H9 (cell line): ENCODE data around the gene GPI. TPM values are rescaled to one million over a fixed set of nuclear protein-coding genes. Genes with fewer than 3 reads are reported as not detected.

Experiments used
- DNase-seq: peaks from one replicate; pipeline ENCODE4 v3.0.0-alpha.2; 2017
- H2AFZ ChIP-seq: one replicate; pipeline ENCODE4 v1.6.1; 2013; ENCODE audit warnings: mild to moderate bottlenecking, low read length, control low read depth, moderate library complexity
- H2AK5ac ChIP-seq: 2 replicates; pipeline ENCODE4 v1.6.1; 2013; ENCODE audit warnings: low read length, control low read depth, mixed read lengths; ENCODE audit not compliant: insufficient read length
- H2BK120ac ChIP-seq: one replicate; pipeline ENCODE4 v1.6.1; 2013; ENCODE audit warnings: low read depth, mild to moderate bottlenecking, low read length, control low read depth, inconsistent platforms; ENCODE audit not compliant: poor library complexity, severe bottlenecking
- H2BK12ac ChIP-seq: 2 replicates; pipeline ENCODE4 v1.6.1; 2013; ENCODE audit warnings: low read length, control low read depth, mixed read lengths, low read depth; ENCODE audit not compliant: insufficient read length
- H2BK15ac ChIP-seq: 2 replicates; pipeline ENCODE4 v1.6.1; 2013; ENCODE audit warnings: low read depth, low read length, control low read depth
- H2BK20ac ChIP-seq: one replicate; pipeline ENCODE4 v1.6.1; 2013; ENCODE audit warnings: low read depth, mild to moderate bottlenecking, low read length, control low read depth, inconsistent platforms; ENCODE audit not compliant: poor library complexity, severe bottlenecking
- H2BK5ac ChIP-seq: 2 replicates; pipeline ENCODE4 v1.6.1; 2013; ENCODE audit warnings: low read length, control low read depth, mixed read lengths; ENCODE audit not compliant: insufficient read length
- H3K14ac ChIP-seq: 2 replicates; pipeline ENCODE4 v1.6.1; 2013; ENCODE audit warnings: low read length, control low read depth; ENCODE audit not compliant: insufficient read depth
- H3K18ac ChIP-seq: 2 replicates; pipeline ENCODE4 v1.6.1; 2013; ENCODE audit warnings: low read depth, mild to moderate bottlenecking, mixed read lengths, low read length, control low read depth; ENCODE audit not compliant: insufficient read length
- H3K23ac ChIP-seq: 2 replicates; pipeline ENCODE4 v1.6.1; 2013; ENCODE audit warnings: low read length, control low read depth, mixed read lengths, low read depth; ENCODE audit not compliant: insufficient read length
- H3K23me2 ChIP-seq: 2 replicates; pipeline ENCODE4 v1.6.1; 2013; ENCODE audit warnings: low read depth, mild to moderate bottlenecking, mixed read lengths, low read length, control low read depth; ENCODE audit not compliant: insufficient read length, poor library complexity, severe bottlenecking
- H3K27ac ChIP-seq: 2 replicates; pipeline ENCODE4 v1.5.1; 2013; ENCODE audit warnings: low read length, control low read depth, mixed read lengths, low read depth; ENCODE audit not compliant: insufficient read length
- H3K27me3 ChIP-seq: 2 replicates; pipeline ENCODE4 v1.6.1; 2013; ENCODE audit warnings: low read length, control low read depth, inconsistent platforms; ENCODE audit not compliant: insufficient read depth
- H3K4ac ChIP-seq: 2 replicates; pipeline ENCODE4 v1.6.1; 2013; ENCODE audit warnings: low read depth, mild to moderate bottlenecking, control low read depth, inconsistent platforms, low read length, moderate library complexity
- H3K4me1 ChIP-seq: 2 replicates; pipeline ENCODE4 v1.6.1; 2013; ENCODE audit warnings: low read length, control low read depth, inconsistent platforms; ENCODE audit not compliant: insufficient read depth
- H3K4me2 ChIP-seq: 2 replicates; pipeline ENCODE4 v1.6.1; 2013; ENCODE audit warnings: low read length, control low read depth, mixed read lengths; ENCODE audit not compliant: insufficient read length, insufficient read depth
- H3K56ac ChIP-seq: 2 replicates; pipeline ENCODE4 v1.6.1; 2013; ENCODE audit warnings: low read depth, mild to moderate bottlenecking, mixed read lengths, low read length, control low read depth; ENCODE audit not compliant: insufficient read length
- H3K79me1 ChIP-seq: 2 replicates; pipeline ENCODE4 v1.6.1; 2013; ENCODE audit warnings: low read depth, mild to moderate bottlenecking, moderate library complexity, low read length, control low read depth, inconsistent platforms; ENCODE audit not compliant: insufficient read depth, poor library complexity, severe bottlenecking
- H3K79me2 ChIP-seq: 2 replicates; pipeline ENCODE4 v1.6.1; 2013; ENCODE audit warnings: low read length, control low read depth, inconsistent platforms; ENCODE audit not compliant: insufficient read depth
- H3K9ac ChIP-seq: 2 replicates; pipeline ENCODE4 v1.6.1; 2013; ENCODE audit warnings: low read length, control low read depth, mixed read lengths; ENCODE audit not compliant: insufficient read length; ENCODE audit errors: extremely low read depth
- H3K9me3 ChIP-seq: one replicate; pipeline ENCODE4 v1.6.1; 2013; ENCODE audit warnings: low read depth, low read length, inconsistent platforms; ENCODE audit not compliant: control insufficient read depth
- H3T11ph ChIP-seq: one replicate; pipeline ENCODE4 v1.6.1; 2013; ENCODE audit warnings: mild to moderate bottlenecking, low read length, control low read depth, inconsistent platforms
- H4K20me1 ChIP-seq: one replicate; pipeline ENCODE4 v1.6.1; 2013; ENCODE audit not compliant: control insufficient read depth, insufficient read length, insufficient read depth
- H4K5ac ChIP-seq: 2 replicates; pipeline ENCODE4 v1.6.1; 2013; ENCODE audit warnings: low read depth, mild to moderate bottlenecking, mixed read lengths, low read length, control low read depth; ENCODE audit not compliant: insufficient read length
- H4K8ac ChIP-seq: replicated peaks from 2 replicates; pipeline ENCODE4 v1.6.1; 2013; ENCODE audit warnings: low read length, control low read depth, mixed read lengths, low read depth; ENCODE audit not compliant: insufficient read length
- H4K91ac ChIP-seq: 2 replicates; pipeline ENCODE4 v1.6.1; 2013; ENCODE audit warnings: low read depth, mild to moderate bottlenecking, moderate library complexity, mixed read lengths, low read length, control low read depth; ENCODE audit not compliant: insufficient read length
- H3K27ac Mint-ChIP-seq, 3 experiments: 2 replicates in 2 of 3; 3 replicates in 1 of 3; pipeline ENCODE4 v1.8.0; 2020 to 2021; ENCODE audit warnings: mixed read lengths in 3 of 3, mild to moderate bottlenecking in 1 of 3, moderate library complexity in 1 of 3
- H3K27me3 Mint-ChIP-seq: 2 replicates; pipeline ENCODE4 v1.8.0; 2021; ENCODE audit warnings: low read depth, mild to moderate bottlenecking, moderate library complexity, mixed read lengths
- H3K36me3 Mint-ChIP-seq, 3 experiments: 2 replicates in 2 of 3; 3 replicates in 1 of 3; pipeline ENCODE4 v1.8.0; 2020 to 2021; ENCODE audit warnings: low read depth in 3 of 3, mixed read lengths in 3 of 3; ENCODE audit not compliant: insufficient read depth in 1 of 3
- H3K4me1 Mint-ChIP-seq, 2 experiments: 2 replicates each; pipeline ENCODE4 v1.8.0; 2020; ENCODE audit warnings: mixed read lengths in 2 of 2
- H3K4me3 Mint-ChIP-seq, 2 experiments: 2 replicates in 1 of 2; 3 replicates in 1 of 2; pipeline ENCODE4 v1.8.0; 2020 to 2021; ENCODE audit warnings: mild to moderate bottlenecking in 2 of 2, mixed read lengths in 2 of 2, moderate library complexity in 1 of 2
- H3K9me3 Mint-ChIP-seq, 2 experiments: 2 replicates in 1 of 2; 3 replicates in 1 of 2; pipeline ENCODE4 v1.8.0; 2020; ENCODE audit warnings: mild to moderate bottlenecking in 2 of 2, mixed read lengths in 2 of 2, moderate library complexity in 1 of 2
- WGBS: extraction: QIAGEN DNeasy Blood & Tissue Kit; methylation state at CpG from one replicate; pipeline ENCODE4 v1.1.7; 2013; ENCODE audit warnings: missing lambda C conversion rate, low lambda C conversion rate, mixed read lengths; ENCODE audit not compliant: insufficient read length; ENCODE audit errors: extremely low coverage; 5-methylcytosine and 5-hydroxymethylcytosine counted together
- total RNA-seq: library from RNA; stranded (reverse); gene quantifications from 2 replicates; pipeline ENCODE4 v1.2.1, GENCODE V29; 2021
- TF ChIP-seq, protein P1 (sequence below): fragments of 200-600 bp; sonication (generic); conservative IDR thresholded peaks from 3 replicates; pipeline ENCODE4 v1.8.0; 2021; ENCODE audit warnings: antibody characterized with exemption, mild to moderate bottlenecking

Gene GPI
- total RNA-seq, 1 experiment from 2014 or later, result 373 TPM

GRCh38 chr19:34343751-34344150 is 21.2 kb upstream of the GPI start:
- no peaks in the 10 kb centered on the region for H3K9me3 Mint-ChIP-seq
- TF ChIP-seq, protein P1, sequence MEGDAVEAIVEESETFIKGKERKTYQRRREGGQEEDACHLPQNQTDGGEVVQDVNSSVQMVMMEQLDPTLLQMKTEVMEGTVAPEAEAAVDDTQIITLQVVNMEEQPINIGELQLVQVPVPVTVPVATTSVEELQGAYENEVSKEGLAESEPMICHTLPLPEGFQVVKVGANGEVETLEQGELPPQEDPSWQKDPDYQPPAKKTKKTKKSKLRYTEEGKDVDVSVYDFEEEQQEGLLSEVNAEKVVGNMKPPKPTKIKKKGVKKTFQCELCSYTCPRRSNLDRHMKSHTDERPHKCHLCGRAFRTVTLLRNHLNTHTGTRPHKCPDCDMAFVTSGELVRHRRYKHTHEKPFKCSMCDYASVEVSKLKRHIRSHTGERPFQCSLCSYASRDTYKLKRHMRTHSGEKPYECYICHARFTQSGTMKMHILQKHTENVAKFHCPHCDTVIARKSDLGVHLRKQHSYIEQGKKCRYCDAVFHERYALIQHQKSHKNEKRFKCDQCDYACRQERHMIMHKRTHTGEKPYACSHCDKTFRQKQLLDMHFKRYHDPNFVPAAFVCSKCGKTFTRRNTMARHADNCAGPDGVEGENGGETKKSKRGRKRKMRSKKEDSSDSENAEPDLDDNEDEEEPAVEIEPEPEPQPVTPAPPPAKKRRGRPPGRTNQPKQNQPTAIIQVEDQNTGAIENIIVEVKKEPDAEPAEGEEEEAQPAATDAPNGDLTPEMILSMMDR, result no peak
- peaks cover 2% of the 10 kb centered on the region in 2 experiments; a peak in 3 of 4 replicates for H3K4me1 Mint-ChIP-seq
- no peaks in the 10 kb centered on the region for H3K27me3 ChIP-seq
- H3K4me3 Mint-ChIP-seq, result no peak overlapping the region
- H3T11ph ChIP-seq, result no peak overlapping the region
- no peak overlapping the region for H2AFZ ChIP-seq
- no peaks in the 10 kb centered on the region for H3K79me1 ChIP-seq
- no peak overlapping the region for H3K4me2 ChIP-seq
- H2BK20ac ChIP-seq, result no peak overlapping the region
- H3K23ac ChIP-seq, result no peak overlapping the region
- H3K56ac ChIP-seq, result no peak overlapping the region
- DNase-seq, result no peak
- H3K4ac ChIP-seq, result no peak overlapping the region
- no CpG with 5 or more reads among the region's 2 CpGs for WGBS
- H2BK5ac ChIP-seq, result no peak overlapping the region
- H2BK120ac ChIP-seq, result no peak overlapping the region
- H4K5ac ChIP-seq, result no peak overlapping the region
- H3K27ac Mint-ChIP-seq, result 0 out of 7 replicates have a peak overlapping the region, but pooled peaks of 1 of the 3 experiments have one; percentile 12
- no peak overlapping the region for H4K91ac ChIP-seq
- no peak overlapping the region for H3K14ac ChIP-seq
- H3K27ac ChIP-seq, result no peak overlapping the region
- H2BK15ac ChIP-seq, result no peak overlapping the region
- peaks cover 21 to 44% (median 40%) of the 10 kb centered on the region in 3 experiments; a peak in 6 of 7 replicates for H3K36me3 Mint-ChIP-seq
- no peak overlapping the region for H2BK12ac ChIP-seq
- H3K23me2 ChIP-seq, result no peaks in the 10 kb centered on the region
- H4K20me1 ChIP-seq, result no peaks in the 10 kb centered on the region
- H3K18ac ChIP-seq, result no peak overlapping the region
- H3K4me1 ChIP-seq, result no peaks in the 10 kb centered on the region
- no peaks in the 10 kb centered on the region for H3K79me2 ChIP-seq
- H3K9ac ChIP-seq, result no peak overlapping the region
- H3K9me3 ChIP-seq, result no peaks in the 10 kb centered on the region
- H3K27me3 Mint-ChIP-seq, result no peaks in the 10 kb centered on the region
- H2AK5ac ChIP-seq, result no peak overlapping the region
- no peak overlapping the region for H4K8ac ChIP-seq
